Sigmoid colon (tissue), 7 donors: ENCODE data around the gene FICD. TPM values are rescaled to one million over a fixed set of nuclear protein-coding genes. Genes with fewer than 3 reads are reported as not detected.
"Not testable (repeated sequence)": the region's sequence is repeated elsewhere in the genome, so short reads cannot be mapped to it uniquely, and the experiment has no call there.

Experiments used
- DNase-seq: peaks from one replicate; pipeline ENCODE4 v3.0.0-alpha.2; 2019
- H3K27ac ChIP-seq, 4 donors: fragments of 200-600 bp; sonication (generic); one replicate each; pipeline ENCODE4 v1.5.1; 2016 to 2019; ENCODE audit warnings: mild to moderate bottlenecking in 1 of 4
- H3K27me3 ChIP-seq, 3 donors: fragments of 200-600 bp; sonication (generic); one replicate each; pipeline ENCODE4 v1.5.1; 2019; ENCODE audit warnings: mild to moderate bottlenecking in 1 of 3
- H3K36me3 ChIP-seq, 4 donors: fragments of 200-600 bp; sonication (generic); one replicate each; pipeline ENCODE4 v1.5.1; 2016 to 2019
- H3K4me1 ChIP-seq, 4 donors: fragments of 200-600 bp; sonication (generic); one replicate each; pipeline ENCODE4 v1.5.1; 2017 to 2019
- H3K4me3 ChIP-seq, 4 donors: fragments of 200-600 bp; sonication (generic); one replicate each; pipeline ENCODE4 v1.5.1; 2017 to 2019; ENCODE audit warnings: mild to moderate bottlenecking in 2 of 4, moderate library complexity in 1 of 4
- H3K9me3 ChIP-seq, 4 donors: fragments of 200-600 bp in 3 of 4; sonication (generic) in 3 of 4; one replicate each; pipeline versions ENCODE4 v1.5.1 to v1.6.1; 2013 to 2019
- EP300 ChIP-seq, 4 donors: sonication (generic); formaldehyde crosslinking; IDR thresholded peaks; one replicate each; pipeline ENCODE4 v1.6.1; 2017; ENCODE audit warnings: antibody characterized with exemption in 4 of 4
- POLR2A ChIP-seq, 2 donors: fragments of 450-650 bp; IDR thresholded peaks; one replicate each; pipeline ENCODE4 v1.6.1; 2016; ENCODE audit warnings: antibody characterized with exemption in 2 of 2, mild to moderate bottlenecking in 2 of 2, moderate library complexity in 2 of 2
- POLR2AphosphoS5 ChIP-seq, 4 donors: sonication (generic); formaldehyde crosslinking; IDR thresholded peaks; one replicate each; pipeline ENCODE4 v1.6.1; 2017; ENCODE audit warnings: antibody characterized with exemption in 4 of 4
- WGBS, 2 donors: extraction: QIAGEN DNeasy Blood & Tissue Kit; methylation state at CpG; one replicate each; pipeline ENCODE4 v1.1.7; 2013; 5-methylcytosine and 5-hydroxymethylcytosine counted together
- intact Hi-C: fragments of 100-400 bp; cut with DNase I; formaldehyde crosslinking; loops from one replicate; pipeline ENCODE4 v1.15.1; 2023
- polyA plus RNA-seq, 3 donors: library from polyadenylated mRNA; stranded (reverse); fragments of 200-250 nt; gene quantifications; one replicate each; pipeline ENCODE4 v1.2.3, GENCODE V29; 2013
- total RNA-seq, 4 donors: library from RNA; depleted of rRNA; stranded (reverse); fragments of >200 nt; gene quantifications; one replicate each; pipeline ENCODE4 v1.1.0, GENCODE V29; 2016
- TF ChIP-seq, protein P1 (sequence below), 4 experiments: fragments of 450-650 bp in 3 of 4; fragments of 200-600 bp in 1 of 4; IDR thresholded peaks; one replicate each; pipeline ENCODE4 v1.5.1; 2016 to 2019; ENCODE audit warnings: antibody characterized with exemption in 4 of 4, mild to moderate bottlenecking in 3 of 4, moderate library complexity in 2 of 4
- donor health status: healthy with polysubstance abuse.
- donor health status: Bipolar disorder and iron deficiency.
- donor health status: healthy.

The FICD gene
- total and polyA plus RNA-seq, 7 donors = 1.2 to 5.4 (median 3.2) TPM; not detected in 1

DNA sequence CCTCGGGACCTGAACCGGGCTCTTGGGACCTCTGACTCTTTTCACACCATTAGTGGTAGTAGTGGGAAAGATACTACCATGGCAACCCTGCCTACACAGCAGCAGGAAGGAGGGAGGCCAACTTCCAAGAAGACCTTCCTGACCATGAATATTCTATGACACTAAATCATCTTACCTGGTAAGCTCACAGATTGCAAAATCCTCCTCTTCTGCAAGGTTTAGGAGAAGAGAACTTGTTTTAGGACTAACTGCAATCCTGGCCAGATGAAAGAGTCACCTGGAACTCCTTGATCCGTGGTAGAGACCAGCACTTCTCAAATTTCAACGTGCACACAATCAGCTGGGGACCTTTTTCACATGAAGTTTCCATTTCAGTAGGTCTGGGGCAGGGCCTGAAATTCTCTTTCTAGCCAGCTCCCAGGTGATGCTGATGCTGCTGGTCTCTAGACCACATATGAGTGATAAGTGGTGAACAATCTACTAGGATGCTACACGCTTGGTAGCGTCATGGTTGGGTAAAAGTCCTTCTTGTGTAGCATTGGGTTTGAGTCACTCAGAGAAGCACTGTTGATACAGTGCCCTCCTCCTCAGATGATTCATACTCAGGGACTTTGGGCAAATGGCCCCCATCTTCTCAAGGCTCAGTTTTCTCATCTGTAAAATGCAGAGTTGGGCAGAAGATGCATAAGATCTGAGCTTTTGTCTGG lies 35.6 kb upstream of the FICD start:
- Histone ChIP-seq H3K36me3 (no peaks in the 10 kb centered on the region), H3K4me3 (no peak overlapping the region), H3K4me1 (peaks cover 0 to 4% (median 0%) of the 10 kb centered on the region in 4 donors), H3K9me3 (no peaks in the 10 kb centered on the region), H3K27ac (no peak overlapping the region), H3K27me3 (no peaks in the 10 kb centered on the region)
- intact Hi-C loops = no loop called here
- DNase-seq = no peak
- TF ChIP-seq POLR2AphosphoS5 (IDR thresholded peaks at IDR 0.05) (no peak), POLR2A (IDR thresholded peaks at IDR 0.05) (no peak), EP300 (IDR thresholded peaks at IDR 0.05) (no peak)
- TF ChIP-seq, protein P1, sequence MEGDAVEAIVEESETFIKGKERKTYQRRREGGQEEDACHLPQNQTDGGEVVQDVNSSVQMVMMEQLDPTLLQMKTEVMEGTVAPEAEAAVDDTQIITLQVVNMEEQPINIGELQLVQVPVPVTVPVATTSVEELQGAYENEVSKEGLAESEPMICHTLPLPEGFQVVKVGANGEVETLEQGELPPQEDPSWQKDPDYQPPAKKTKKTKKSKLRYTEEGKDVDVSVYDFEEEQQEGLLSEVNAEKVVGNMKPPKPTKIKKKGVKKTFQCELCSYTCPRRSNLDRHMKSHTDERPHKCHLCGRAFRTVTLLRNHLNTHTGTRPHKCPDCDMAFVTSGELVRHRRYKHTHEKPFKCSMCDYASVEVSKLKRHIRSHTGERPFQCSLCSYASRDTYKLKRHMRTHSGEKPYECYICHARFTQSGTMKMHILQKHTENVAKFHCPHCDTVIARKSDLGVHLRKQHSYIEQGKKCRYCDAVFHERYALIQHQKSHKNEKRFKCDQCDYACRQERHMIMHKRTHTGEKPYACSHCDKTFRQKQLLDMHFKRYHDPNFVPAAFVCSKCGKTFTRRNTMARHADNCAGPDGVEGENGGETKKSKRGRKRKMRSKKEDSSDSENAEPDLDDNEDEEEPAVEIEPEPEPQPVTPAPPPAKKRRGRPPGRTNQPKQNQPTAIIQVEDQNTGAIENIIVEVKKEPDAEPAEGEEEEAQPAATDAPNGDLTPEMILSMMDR (IDR thresholded peaks at IDR 0.05) = no peak
- WGBS, 2 donors = 63 to 70% methylated on average over 6 of the region's 6 CpGs

DNA sequence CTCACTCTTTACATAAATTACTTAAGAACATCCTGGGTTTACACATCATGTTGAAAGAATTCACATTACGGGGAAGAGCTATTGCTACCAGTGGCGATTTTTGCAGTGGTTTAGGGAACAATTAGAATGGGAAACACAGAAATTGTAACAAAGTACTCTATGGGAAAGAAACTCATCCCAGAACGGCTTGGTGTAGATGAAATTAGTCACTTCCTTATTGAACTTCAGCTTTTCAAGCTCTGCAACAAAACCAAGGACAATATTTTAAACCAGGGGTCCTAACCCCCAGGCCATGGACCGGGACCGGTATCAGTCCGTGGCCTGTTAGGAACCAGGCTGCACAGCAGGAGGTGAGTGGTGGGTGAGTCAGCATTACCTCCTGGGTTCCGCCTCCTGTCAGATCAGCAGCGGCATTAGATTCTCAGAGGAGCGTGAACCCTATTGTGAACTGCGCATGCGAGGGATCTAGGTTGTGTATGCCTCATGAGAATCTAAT lies 32.3 kb upstream of the FICD start:
- TF ChIP-seq EP300 (IDR thresholded peaks at IDR 0.05) (no peak), POLR2A (IDR thresholded peaks at IDR 0.05) (no peak), POLR2AphosphoS5 (IDR thresholded peaks at IDR 0.05) (no peak)
- TF ChIP-seq, protein P1 (IDR thresholded peaks at IDR 0.05) = no peak
- peaks cover 0 to 4% (median 0%) of the 10 kb centered on the region in 4 donors for H3K4me1 ChIP-seq
- H3K27me3 ChIP-seq = no peaks in the 10 kb centered on the region
- no peak for DNase-seq
- intact Hi-C loops = no loop called here
- H3K27ac ChIP-seq = no peak overlapping the region
- 57 to 64% methylated on average over 11 of the region's 11 CpGs for WGBS, 2 donors
- H3K36me3 ChIP-seq = no peaks in the 10 kb centered on the region
- peaks cover 0 to 8% (median 0%) of the 10 kb centered on the region in 4 donors for H3K9me3 ChIP-seq
- no peak overlapping the region for H3K4me3 ChIP-seq

DNA sequence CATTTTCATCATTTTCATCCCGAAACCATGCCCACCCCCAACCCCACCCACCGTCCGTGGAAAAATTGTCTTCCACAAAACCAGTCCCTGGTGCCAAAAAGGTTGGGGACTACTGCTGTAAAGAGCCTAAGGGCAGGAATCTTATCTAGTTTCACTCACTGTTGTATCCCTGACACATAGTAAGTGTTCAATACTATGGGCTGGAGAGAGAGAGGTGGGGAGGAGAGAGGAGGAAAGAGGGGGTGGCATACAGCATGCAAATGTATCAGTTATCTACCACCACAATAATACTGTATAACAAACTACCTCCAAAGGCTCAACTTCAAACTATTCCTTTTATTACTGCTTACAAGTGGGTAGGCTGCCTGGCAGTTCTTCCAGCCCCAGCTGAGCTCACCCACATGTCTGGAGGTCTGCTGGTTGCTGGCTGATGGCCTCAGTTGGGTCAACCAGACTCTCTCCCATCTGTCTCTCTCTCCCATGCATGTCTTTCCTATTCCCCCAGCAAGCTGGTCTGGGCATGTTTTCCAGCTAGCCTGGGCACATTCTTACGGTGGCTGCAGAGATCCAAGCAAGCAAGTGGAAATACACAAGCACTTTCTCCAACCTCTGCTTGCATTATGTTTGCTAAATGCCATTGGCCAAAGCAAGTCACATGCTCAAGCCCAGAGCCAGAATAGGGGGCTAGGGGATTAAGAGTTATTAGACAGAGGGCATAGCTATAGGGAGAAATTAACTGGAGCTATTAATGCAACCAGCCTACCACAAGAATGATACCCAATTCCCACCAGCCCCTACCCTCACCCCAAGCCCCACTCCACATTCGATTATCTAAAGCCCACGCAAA lies 31.6 kb upstream of the FICD start:
- TF ChIP-seq POLR2A (IDR thresholded peaks at IDR 0.05) (no peak), EP300 (IDR thresholded peaks at IDR 0.05) (no peak)
- H3K27ac ChIP-seq = no peak overlapping the region
- H3K4me1 ChIP-seq = peaks cover 0 to 4% (median 0%) of the 10 kb centered on the region in 4 donors
- no peaks in the 10 kb centered on the region for H3K36me3 ChIP-seq
- intact Hi-C loops = no loop called here
- 66 to 69% methylated on average over 6 of the region's 6 CpGs for WGBS, 2 donors
- no peaks in the 10 kb centered on the region for H3K27me3 ChIP-seq
- H3K4me3 ChIP-seq = no peak overlapping the region
- peaks cover 0 to 8% (median 0%) of the 10 kb centered on the region in 4 donors for H3K9me3 ChIP-seq
- no peak for DNase-seq

DNA sequence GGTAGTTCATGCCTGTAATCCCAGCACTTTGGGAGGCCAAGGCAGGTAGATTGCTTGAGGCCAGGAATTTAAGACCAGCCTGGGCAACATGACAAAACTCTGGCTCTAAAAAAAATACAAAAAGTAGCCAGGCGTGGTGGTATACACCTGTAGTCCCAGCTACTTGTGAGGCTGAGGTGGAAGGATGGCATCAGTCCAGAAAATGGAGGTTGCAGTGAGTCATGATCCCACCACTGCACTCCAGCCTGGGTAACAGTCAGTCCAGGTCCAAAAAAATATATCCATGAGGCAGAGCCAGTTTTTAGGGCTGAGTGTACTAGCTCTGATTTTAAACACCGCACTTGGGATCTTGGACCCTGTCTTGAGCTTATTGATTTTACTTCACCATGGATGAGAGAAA lies 30.6 kb upstream of the FICD start:
- Histone ChIP-seq H3K36me3 (no peaks in the 10 kb centered on the region), H3K9me3 (peaks cover 0 to 8% (median 0%) of the 10 kb centered on the region in 4 donors), H3K27me3 (no peaks in the 10 kb centered on the region), H3K4me1 (no peaks in the 10 kb centered on the region), H3K4me3 (no peak overlapping the region), H3K27ac (no peak overlapping the region)
- WGBS, 2 donors = 67 to 79% methylated on average over 2 of the region's 2 CpGs
- DNase-seq = no peak
- intact Hi-C loops = no loop called here
- TF ChIP-seq EP300 (IDR thresholded peaks at IDR 0.05) (no peak), POLR2A (IDR thresholded peaks at IDR 0.05) (no peak), POLR2AphosphoS5 (IDR thresholded peaks at IDR 0.05) (no peak)
- TF ChIP-seq, protein P1 (IDR thresholded peaks at IDR 0.05) = no peak

GRCh38 chr12:108484845-108485244 lies 30.2 kb upstream of the FICD start:
- no peak for DNase-seq
- no peak overlapping the region for H3K4me3 ChIP-seq
- H3K27me3 ChIP-seq = no peaks in the 10 kb centered on the region
- intact Hi-C loops = no loop called here
- WGBS, 2 donors = 57 to 67% methylated on average over 2 of the region's 2 CpGs
- no peak for TF ChIP-seq POLR2AphosphoS5 (IDR thresholded peaks at IDR 0.05)
- no peak for TF ChIP-seq POLR2A (IDR thresholded peaks at IDR 0.05)
- TF ChIP-seq, protein P1 (IDR thresholded peaks at IDR 0.05) = no peak
- no peak for TF ChIP-seq EP300 (IDR thresholded peaks at IDR 0.05)
- no peaks in the 10 kb centered on the region for H3K4me1 ChIP-seq
- no peaks in the 10 kb centered on the region for H3K36me3 ChIP-seq
- peaks cover 0 to 8% (median 0%) of the 10 kb centered on the region in 4 donors for H3K9me3 ChIP-seq
- H3K27ac ChIP-seq = no peak overlapping the region

DNA sequence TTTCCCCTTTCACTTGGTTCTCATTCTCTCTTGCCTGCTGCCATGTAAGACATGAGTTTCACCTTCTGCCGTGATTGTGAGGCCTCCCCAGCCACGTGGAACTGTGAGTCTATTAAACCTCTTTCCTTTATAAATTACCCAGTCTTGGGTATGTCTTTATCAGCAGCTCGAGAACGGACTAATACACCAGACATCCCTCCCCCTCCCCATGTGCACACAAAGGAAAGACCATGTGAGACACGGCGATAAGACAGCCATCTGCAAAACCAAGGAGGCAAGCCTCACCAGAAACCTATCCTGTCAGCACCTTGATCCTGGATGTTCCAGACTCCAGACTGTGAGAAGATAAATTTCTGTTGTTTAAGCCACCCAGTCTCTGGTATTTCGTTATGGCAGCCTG lies 29.7 kb upstream of the FICD start:
- H3K4me1 ChIP-seq, H3K4me3 ChIP-seq, H3K9me3 ChIP-seq, H3K27me3 ChIP-seq, H3K27ac ChIP-seq, H3K36me3 ChIP-seq, intact Hi-C loops, DNase-seq: not testable (repeated sequence)
- WGBS, 2 donors = 66 to 67% methylated on average over 7 of the region's 7 CpGs

DNA sequence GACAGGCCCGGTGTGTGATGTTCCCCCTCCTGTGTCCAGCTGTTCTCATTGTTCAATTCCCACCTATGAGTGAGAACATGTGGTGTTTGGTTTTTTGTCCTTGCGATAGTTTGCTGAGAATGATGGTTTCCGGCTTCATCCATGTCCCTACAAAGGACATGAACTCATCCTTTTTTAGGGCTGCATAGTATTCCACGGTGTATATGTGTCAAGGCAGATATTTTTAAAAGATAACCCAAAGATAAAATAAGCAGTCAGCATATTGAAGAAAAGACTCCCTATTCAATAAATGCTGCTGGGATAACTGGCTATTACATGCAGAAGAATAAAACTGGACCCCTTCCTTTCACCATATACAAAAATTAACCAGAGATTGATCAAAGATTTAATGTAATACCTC lies 28.0 kb upstream of the FICD start:
- H3K4me3 ChIP-seq, intact Hi-C loops, DNase-seq, H3K9me3 ChIP-seq, H3K27ac ChIP-seq, H3K36me3 ChIP-seq, H3K27me3 ChIP-seq, H3K4me1 ChIP-seq: not testable (repeated sequence)
- 75 to 89% methylated on average over 4 of the region's 4 CpGs for WGBS, 2 donors
